SKM-1 (cell line): ENCODE results near the gene NUDT17.

Experiments
- DNase-seq: peaks from one replicate; lab custom pipeline; 2025; ENCODE audit not compliant: unreplicated experiment; lab: John Stamatoyannopoulos, UW

Gene NUDT17

DNA sequence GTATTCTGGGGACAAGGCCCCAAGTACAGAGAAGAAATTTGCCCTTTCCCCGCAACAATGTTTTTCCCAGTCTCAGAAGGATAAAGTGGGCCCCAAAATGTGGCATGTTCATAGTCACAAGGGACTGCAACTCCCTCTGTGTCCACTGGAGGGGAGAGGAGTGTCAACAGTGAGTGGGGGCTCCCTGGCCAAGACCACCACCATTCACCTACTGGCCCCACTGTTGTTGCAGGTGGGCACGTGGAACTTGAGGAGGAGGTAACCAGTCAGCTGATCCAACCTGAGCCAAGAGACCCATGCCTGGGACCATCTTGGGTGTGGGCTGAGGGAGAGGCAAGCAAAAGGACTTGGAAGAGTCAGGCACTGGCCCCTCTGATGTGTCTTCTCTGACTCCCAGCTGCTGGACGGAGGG lies 777 bp downstream of the NUDT17 start:
- peak; percentile 40 for DNase-seq

DNA sequence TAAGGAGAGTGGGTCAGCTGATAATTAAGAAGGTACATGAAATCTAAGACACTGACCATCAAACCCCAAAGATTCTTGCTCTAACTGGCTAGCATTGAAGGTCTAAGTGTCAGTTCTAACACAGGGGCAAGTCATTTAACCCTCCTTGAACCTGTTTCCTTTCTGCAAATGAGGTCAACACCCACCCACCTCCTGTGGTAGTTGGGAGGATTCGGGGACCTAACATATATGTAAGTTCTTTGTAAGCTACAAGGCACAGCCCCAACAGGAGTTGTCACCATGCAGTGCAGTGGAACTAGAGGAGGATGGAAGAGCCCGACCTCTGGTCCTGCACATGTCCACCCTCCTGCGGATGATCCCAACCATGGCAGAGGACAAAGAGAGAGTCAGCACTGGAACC lies 2.4 kb downstream of the NUDT17 start:
- DNase-seq: no peak

- no peak for DNase-seq
These were observed 4.1 kb downstream of the NUDT17 start for GRCh38 chr1:145849356-145850160.

GRCh38 chr1:145855426-145855948 lies 10.1 kb downstream of the NUDT17 start:
- DNase-seq: no peak

GRCh38 chr1:145857170-145857569 lies 11.7 kb downstream of the NUDT17 start:
- DNase-seq: no peak

DNA sequence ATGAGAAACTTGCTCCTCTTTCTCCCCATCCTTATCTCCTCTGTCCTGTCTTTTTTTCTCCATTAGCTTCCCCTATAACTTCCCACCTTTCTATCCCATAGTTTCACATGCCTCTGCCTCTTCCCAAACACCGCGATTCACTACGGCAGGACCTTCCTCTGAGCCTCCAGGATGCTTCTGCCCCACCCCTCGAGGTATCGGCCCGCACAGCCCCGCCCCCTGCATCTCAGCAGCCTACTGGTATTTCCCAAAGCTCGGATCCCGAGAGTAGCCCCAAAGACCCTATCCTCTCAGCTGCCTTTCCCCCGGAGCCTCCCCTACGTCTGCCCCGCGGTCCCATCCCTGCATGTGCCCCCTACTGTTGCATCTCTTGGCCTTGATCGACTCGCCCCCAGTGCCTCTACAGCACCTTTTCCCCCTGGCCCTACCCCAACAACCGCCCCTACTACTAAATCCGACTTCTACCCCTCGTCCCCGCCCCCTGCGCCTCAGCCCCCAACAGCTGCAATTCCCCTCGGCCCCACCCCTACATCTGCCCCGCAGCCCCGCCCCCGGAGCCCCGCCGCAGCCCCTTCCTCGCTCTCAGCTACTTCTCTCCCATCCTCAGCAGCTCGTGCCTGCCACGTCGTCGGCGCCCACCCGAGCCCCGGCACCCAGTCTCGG lies 12.9 kb downstream of the NUDT17 start:
- no peak for DNase-seq

- peak; percentile 98 for DNase-seq
These were observed 13.6 kb downstream of the NUDT17 start, which contains the start of gene PIAS3 for GRCh38 chr1:145858901-145859490. TSS of gene PIAS3 (minus strand) at chr1:145859081. CDS start at chr1:145858990, 91 bp downstream.

- peak; percentile 78 for DNase-seq
These were observed 14.1 kb downstream of the NUDT17 start for GRCh38 chr1:145859491-145860023.

DNA sequence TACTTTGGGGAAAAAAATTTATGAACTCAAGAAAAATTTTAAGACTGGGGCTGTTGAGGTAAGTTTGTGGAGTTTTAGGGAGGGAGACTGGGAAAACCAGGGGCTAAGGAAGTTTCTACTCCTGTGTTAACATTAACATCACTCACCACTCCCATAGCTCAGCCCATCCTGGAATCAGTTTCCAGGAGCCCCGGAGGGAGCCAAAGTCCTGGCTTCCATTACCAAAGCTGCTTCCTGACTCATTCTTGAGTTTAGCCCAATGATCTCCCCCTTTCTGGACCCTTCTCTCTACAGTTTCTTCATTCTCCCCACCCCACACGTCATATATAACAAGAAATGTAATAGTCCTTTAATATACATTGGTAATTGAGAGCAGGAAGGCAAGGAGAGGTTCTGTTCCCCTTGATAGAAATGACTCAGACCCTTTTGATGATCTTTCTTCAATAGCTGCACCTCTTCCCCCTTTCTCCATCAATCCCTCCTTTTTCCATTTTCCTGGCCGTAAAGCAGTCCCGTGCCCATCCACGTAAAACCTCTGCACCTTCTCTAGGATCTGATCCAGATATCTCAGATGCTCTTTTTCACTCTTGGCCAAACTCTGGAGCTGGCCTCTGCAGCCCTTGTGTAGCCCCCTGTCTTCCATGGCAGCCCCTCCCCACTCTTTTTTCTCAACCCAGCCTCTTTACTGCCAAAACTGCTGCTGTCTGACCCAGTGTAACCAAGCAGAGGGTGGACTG lies 18.0 kb downstream of the NUDT17 start:
- DNase-seq: no peak

DNA sequence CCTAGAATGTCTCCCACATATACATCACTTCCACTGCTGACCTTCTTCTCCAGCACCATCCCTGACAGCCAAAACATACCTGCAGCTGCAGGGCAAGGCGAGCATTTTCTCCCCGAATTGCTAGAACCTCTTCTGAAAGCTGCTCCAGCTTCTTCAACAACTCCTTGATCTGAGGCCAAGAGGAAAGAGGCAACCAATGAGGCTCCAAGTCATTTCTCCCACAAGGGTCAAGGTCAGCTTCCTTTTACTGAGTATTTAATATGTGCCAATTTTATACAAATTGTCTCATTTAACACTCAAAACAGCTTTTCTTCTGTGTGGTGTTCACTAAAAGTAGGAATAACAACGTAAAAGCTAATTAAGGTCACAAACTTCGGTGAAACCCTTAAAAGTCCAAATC lies 22.8 kb downstream of the NUDT17 start:
- no peak for DNase-seq

- peak; percentile 87 for DNase-seq
These were observed 26.8 kb downstream of the NUDT17 start for GRCh38 chr1:145871994-145872924.

DNA sequence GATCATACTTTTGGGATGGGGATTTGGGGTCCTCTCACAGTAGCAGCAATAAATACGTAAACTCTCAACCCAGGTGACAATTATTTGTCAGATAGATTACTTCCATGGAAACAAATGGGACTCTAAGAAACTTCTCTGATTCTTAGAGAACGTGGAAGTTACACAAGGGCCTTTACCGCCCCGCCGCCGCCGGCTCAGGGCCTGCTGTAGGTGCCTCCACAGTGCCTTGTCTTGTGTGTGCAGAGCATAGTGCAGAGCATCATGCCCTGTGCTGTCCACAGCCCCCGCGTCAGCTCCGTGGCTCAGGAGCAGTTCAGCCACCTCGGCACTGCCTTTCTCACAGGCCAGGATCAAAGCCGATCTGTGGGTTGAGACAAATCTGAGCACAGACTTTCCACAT lies 29.2 kb downstream of the NUDT17 start:
- DNase-seq: no peak

DNA sequence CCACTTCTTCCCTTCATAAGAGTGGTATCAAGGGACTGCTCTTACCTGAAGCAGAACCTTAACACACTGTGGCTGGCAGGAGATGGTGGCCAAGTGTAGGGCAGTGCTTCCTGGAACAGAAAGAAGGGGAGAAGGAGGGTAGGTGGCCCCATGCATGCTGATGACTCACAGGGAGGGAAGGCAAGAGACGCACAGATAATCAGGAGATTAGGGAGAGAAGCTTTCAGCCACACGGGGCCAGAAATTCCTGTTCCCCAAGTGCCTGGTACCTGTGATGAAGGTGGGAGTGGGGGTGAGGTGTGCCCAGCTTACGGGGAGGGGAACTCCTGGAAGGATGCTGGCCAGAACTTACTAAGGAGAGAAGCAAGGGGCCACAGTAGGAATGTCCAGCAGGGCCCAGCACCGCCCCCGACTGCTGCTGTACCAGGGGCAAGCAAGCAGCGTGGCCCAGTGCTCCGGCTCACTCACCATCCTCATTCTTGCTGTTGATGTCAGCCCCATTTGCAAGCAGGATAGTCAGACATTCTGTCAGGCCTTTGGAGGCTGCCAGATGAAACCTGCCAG lies 32.6 kb downstream of the NUDT17 start:
- no peak for DNase-seq

DNA sequence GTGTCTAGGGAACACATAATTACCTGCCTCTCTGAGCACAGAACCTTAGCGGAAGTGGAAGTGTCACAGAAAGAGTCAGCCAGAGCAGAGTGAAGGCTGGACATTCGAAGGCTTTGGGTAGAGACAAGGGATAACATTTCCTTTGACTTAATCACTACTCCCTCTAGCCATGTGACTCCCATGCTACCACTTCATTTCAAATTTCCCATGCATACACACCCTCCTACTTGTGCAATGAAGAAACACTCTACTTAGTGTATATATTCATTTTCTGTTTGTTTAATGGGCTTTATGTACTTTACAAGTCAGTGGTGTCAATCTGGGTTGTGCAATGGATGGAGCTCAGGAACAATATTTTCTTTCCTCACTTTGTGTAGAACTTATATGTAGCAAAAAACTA lies 33.3 kb downstream of the NUDT17 start:
- DNase-seq: no peak

- DNase-seq: peak; percentile 39
These were observed 34.3 kb downstream of the NUDT17 start for GRCh38 chr1:145879775-145880174.

DNA sequence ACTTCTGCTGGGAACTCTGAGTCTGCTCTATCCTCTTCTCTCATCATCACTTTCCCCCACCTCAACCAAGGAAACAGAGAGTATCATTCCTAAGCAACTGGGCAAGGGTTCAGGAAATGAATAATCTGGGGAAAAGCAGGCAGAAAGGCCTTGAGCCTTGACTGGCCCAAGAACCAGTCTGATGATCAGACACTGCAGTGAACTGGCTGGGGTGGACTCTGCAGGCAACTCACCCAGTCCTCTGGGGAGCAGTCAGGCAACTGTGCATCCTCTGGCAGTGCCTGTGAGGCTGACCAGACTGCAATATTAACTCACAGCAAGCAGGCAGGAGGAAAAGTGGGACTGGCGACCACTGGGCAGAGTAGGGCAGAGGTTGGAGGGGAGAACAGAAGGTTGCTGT lies 39.2 kb downstream of the NUDT17 start:
- DNase-seq: no peak

DNA sequence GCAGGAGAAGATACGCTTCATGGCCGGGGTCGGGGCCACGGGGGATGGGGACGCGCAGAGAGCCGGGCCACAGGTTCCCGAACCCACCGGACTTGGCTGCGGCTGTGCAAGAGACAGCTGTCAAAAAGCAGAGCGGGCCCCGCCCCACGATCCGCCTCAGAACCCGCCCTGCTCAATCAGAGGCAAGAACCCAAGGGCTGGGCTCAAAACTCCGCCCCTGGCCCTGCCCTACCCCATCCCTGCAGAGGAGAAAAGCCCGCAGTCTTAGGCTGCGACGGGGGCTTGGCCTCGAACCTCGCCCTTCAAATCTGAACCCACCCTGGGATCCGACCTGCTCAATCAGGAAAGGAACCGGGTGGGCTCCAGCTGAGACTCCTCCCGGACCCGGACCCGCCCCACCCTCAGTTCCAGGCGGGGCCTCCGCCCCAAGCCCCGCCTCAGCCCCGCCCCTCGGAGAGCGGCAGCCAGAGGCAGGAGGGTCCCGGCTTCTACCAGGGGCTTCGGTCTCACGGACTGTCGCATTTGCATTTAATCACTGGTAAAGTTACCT lies 40.4 kb downstream of the NUDT17 start, which contains the start of gene ANKRD35:
ANKRD35 (minus strand) TSS at position 129 of the 550 bp plus-strand sequence; CDS start at position 21, 108 bp downstream.
- DNase-seq: peak; percentile 65

DNA sequence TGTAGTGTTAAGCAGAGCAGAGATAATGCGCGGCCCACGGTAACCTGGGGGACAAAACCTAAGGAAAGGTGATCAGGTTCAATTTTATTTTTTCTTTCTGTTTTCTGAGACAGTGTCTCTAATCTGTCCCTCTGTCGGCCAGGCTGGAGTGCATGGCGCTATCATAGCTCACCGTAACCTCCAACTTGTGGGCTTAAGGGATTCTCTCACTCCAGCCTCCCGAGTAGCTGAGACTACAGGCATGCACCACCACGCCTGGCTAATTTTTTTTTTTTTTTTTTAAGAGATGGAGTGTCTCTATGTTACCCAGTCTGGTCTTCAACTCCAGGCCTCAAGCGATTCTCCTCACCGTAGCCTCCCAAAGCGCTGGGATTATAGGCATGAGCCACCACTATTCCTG lies 41.0 kb downstream of the NUDT17 start:
- DNase-seq: no peak

- DNase-seq: no peak
These were observed 41.4 kb downstream of the NUDT17 start for GRCh38 chr1:145886816-145887215.
